HG02970 (cell line): ENCODE results near the gene NSMF.
"Not testable (repeated sequence)": the region's sequence is repeated elsewhere in the genome, so short reads cannot be mapped to it uniquely, and the experiment has no call there.

ENCODE experiments used
- ATAC-seq: cut with Tn5 transposase; IDR thresholded peaks from one replicate; pipeline ENCODE4 v1.9.1; 2021; ENCODE audit warnings: mild to moderate bottlenecking, moderate library complexity, moderate number of reproducible peaks; ENCODE audit not compliant: unreplicated experiment, low FRiP score

Gene NSMF

DNA sequence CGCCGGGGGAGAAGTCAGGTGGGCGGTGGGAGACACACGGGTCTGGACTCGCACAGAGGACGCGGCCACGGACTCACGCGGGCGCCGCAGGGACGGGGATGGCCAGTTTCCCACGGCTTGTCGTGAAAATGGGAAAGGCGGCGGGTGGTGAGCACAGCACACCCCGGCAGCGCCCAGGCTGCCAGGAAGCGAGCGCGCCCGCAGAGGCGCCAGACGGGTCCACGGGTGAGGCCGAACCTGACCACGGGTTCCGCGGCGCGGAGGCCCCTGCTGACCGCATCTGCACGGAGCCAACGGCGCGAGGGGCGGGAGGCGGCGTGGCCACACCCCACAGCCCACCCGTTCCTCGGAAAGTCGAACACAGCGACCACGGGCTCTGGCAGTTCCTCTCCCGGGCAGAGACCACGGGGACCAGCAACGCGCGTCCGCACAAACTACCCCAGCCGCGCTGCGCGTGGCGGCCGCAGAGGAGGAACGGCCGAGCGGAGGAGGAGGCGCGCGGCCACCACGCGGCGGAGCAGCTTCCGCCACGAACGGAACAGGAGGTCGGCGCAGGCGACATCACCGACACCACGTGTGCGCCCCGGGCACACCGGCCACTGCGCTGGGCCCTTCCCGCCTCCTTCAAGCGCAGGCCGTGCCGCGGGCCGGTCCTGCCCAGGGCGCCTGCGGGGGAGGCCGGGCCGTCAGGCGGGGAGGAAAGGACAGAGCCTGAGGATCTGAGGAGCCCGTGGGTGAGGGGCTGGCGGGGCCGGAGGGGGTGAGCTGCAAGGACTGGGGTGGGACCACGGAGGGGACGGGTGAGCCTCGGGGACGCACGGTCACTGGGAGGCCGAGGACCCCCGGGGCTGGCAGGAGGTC is 41.7 kb downstream of the NSMF start:
- no peak for ATAC-seq

DNA sequence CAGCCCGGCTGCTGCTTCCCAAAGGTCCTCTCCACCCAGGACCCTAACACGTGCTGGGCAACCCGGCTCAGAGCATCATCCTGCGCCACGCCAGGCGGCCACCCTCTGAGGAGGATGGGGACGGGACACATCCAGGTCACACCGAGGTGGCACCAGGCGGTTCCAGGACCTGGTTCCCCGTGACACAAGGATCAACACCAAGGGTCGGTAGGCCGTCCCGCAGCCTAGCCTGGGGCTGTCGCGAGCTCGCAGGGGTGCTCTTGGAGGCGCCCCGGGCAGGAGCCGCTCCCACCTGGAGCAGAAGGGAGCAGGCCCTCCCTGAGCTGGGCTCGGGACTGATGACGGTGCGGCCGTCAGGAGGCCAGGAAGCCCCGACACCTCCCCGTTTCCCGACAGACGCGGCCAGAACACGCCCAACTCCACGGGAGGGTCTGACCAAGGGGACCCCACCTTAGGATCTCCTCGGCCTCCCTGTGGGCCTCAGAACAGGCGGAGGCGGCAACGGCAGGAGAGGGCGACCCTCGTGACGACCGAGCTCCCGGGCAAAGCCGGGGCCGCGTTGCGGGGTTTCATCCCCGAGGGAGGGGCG is 42.5 kb downstream of the NSMF start:
- ATAC-seq = no peak

DNA sequence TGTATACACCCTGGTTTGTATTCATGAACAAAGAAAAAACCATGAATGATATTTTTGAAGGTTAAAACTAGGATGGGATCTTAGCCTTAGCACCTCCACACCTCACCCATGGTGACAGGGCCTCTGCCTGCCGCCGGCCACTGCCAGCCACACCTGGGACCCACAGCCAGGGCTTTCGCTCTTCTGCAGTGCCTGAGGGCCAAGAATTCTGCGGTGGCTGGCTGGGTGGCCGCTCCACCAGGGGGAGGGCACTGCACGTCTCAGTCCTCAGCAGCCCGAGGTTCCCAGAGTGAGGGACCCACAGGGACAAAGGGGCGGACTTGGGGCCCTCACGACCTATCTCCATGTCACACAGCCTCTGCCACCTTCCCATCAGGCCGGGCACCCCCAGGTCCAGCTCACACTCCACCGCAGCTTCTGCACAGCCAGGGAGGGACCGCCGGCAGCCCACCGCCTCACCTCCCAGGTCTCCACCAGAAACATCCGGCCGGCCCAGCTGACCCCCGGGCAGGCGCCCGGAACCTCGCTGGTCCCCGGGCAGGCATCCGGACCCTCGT is 43.0 kb downstream of the NSMF start:
- ATAC-seq = no peak

DNA sequence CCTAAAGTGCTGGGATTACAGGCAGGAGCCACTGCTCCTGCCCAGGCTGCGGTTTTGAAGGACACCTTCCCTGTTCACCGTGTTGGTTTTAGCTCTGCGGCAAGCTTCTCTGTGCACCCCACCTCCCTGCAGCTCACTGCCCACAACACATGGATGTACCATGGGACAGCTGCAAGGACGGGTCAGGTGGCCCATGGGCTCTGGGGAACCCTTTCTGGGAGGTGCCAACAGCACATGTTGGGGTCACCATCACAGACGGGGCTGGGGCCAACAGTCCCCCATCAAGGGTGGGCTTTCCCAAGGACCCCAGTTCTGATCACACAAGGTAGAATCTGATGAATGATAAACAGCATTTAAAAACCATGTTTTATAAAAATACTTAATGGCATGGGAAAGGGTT is 43.7 kb downstream of the NSMF start:
- ATAC-seq = no peak

DNA sequence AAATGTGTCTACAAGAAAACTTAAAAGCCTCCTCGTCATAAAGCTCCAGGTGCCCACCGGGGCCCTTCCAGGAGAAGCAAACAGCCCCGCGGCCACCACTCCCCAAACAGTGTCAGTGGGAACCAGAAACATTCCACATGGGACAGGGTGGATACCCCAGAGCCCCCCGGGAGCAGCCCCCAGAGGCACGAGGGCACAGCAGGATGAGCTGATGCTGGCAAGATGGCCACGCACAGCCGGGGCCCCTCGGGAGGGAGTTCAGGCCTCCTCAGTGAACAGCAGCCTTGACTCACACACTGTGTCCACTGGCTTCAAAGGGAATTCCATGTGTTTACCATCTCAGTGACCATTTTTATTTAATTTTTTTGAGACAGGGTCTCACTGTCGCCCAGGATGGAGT is 46.7 kb downstream of the NSMF start:
- no peak for ATAC-seq

DNA sequence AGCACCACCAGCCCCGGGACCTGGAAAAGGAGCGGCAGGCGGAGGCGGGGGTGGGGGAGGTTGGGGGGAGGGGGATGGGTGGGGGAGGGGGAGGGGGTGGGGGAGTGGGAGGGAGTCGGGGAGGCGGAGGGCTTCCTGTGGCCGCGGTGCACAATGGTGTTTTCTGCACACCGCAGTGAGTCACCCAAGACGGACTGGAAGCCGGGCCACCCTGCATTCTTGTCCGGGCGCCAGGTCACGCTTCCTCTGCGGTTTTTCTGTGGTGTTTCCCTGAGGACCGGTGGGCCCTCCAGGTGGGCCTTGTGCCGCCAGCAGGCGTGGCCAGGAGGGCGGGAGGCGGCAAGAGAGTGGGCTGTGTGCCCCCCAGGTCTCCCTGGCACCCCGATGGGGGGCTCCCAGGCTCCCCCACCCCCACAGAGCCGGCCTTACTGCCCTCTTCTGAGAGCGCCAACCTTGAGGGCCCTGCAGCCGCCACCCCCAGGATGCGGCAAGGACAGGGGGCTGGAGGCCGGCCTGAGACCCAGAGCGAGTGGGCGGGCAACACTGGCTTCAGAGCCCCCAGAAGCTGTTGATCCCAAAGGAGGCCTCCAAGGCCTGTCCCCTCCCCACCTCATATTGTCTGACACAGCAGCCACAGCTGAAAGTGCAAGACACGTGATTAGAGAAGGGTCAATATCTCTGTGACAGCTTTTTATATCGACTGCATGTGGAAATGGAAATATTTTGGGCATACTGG is 47.3 kb downstream of the NSMF start:
- no peak for ATAC-seq

DNA sequence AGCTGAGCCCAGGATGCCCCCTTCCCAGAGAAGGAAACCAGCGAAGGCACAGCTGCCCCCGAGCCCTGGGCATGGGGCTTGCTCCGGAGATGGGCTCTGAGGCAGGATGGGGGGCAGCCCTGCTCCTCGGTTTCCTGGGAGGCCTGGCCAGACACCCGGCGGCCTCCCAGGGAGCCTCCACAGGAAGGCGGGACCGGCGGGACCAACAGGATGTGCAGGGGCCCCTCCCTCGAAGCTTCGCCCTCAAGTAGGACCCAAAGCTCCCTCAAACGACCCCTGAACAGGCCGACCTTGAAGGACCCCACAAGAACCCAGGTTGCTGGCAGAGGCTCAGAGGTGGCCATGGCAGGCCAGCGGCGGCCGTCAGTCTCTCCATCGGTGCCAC is 47.9 kb downstream of the NSMF start:
- no peak for ATAC-seq

DNA sequence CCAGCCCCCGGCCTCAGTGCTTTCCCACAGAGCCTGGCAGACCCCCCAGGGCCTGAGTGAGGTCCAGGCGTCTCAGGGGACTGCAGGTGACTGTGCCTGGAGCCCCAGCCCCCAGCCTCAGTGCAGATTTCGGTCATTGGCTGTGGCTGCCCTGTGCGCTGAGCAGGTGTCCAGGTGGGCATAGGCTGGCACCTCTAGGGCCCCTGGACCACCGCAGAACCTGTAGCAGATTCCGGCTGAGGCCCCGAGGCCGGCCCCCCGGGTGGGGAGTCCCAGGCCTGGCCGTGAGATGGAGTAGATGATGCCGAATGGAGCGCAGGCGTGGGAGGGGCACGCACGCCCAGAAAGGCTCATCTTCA is 48.3 kb downstream of the NSMF start:
- ATAC-seq = no peak

DNA sequence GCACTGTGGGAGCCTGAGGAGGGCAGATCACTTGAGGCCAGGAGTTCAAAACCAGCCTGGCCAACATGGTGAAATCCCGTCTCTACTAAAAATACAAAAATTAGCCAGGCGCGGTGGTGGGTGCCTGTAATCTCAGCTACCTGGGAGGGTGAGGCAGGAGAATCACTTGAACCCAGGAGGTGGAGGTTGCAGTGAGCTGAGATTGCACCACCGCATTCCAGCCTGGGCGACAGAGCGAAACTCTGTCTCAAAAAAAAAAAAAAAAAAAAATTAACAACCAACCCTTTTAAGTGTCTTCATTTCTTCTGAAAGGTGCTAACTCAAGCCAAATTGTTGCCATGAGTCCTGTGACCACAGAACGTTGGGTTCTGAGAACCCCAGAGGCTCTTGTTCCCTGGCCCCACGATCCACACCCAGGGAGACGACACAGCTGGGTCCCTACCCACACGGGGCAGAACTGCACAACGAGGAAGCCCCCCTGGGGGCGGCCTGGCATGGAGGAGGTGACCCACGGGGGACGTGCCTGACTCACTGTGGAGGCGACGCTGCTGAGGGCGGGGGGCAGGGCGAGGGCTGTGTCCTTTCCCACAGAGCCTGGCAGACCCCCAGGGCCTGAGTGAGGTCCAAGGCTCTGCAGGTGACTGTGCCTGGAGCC is 48.8 kb downstream of the NSMF start:
- not testable (repeated sequence) for ATAC-seq

DNA sequence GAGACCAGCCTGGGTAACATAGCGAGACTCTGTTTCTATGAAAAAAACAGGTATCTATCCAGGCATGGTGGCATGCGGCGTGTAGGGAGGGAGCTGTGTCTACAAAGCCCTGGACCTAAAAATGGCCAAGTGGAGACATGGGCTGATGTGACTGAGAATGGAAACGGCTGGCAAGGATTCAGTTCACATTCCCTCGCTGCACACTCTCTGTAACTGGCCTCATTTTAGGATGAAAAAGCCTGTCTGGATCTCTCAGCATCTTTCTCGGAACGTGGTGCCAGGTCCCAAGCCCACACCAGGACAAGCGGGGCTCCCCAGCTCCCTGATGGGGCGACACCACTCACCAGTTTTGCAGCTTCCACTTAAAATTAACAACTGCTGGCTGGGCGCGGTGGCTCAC is 49.6 kb downstream of the NSMF start:
- ATAC-seq = no peak

DNA sequence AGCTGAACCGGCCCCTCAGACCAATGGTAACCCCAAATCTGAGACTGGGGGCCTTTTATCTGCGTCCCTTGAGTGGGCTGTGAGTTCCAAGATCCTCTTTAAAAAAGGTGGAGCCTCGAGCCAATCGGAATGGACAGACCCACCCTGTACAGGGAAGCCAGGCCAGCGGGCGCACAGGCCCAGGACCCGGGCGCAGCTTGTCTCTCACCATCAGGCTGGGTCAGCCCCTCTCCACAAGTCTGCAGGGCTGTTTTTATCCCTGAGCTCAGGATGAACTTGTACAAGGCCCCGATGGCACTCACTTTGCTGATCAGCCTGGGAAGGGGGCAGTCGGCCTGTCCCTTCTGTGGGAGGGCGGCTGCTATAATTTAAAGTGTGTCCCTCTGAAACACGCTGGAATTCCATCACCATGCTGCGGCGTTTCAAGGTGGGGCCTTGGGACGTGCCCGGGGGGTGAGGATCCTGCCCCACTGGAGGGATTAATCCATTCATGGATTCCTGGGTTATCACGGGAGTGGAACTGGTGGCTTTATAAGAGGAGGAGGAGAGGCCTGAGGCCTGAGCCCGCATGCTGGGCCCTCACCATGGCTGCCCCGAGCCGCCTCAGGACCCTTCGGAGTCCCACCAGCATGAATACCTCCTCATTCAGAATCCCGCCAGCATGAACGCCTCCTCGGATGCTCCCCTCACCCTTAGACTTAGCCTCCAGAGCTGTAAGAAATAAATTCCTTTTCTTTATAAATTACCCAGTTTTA is 50.3 kb downstream of the NSMF start:
- ATAC-seq = no peak

DNA sequence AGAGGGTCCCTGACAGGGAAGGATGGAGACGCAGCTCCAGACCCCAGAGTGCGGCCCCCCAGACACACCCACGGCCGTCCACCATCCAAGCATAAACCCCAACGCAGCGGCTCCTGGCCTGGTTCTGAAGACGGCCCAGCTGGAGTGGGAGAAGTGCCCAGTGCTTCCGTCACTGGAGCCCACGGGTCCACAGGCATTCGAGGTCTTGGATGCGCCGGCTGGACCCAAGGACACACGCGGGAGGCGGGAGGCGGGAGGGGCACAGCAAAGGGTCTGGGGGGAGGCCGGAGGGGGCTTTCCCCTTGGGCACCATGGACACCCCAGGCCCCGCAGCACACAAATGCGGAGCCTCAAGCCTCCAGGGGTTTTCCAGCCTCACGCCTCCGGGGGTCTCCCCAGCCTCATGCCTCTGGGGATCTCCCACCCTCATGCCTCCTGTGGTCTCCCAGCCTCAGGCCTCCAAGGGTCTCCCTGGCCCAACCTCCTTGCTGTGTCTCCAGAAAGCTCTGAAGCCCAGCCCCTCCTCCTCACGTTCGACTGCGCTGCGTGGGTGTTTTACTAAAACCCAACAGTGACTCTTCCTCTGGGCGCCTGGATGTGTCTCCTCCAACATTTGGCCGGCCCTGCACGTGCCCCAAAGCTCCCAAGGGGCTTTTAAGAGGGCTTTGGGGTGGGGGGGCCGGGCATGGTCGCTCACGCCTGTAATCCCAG is 51.4 kb downstream of the NSMF start:
- no peak for ATAC-seq

DNA sequence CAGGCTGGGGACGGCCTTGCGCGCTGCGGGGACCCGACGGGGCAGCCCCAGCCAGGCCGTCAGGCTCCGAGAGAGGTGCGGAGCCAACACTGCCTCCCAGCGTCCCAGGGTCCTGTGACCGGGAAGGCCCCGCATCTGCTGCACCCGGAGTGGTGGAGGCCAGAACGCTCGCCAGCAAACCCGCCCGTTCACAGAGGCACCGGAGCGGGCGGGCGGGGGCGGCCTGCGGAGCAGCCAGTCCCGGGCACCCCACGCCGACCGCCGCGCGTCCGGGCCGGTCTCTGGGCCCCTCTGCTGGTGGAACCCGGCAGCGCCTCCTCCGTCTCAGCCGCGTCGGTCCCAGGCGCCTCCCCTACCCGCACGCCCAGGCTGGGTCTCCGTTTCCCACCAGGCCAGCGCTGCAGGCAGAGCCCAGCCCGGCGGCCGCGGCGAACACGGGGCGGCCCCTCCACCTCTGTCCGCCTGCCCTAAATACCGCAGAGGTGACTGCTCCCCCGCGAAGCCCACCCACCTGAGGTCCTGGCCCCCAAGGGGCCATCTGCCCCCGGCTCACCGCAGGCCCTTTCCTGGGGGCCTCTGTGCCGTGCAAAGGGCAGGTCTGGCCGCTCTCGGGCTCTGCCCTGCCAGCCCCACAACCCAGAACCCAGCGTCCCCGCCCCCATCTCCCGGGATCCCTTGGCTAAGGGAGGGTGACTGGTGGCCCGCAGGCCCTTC is 52.1 kb downstream of the NSMF start:
- ATAC-seq = no peak

DNA sequence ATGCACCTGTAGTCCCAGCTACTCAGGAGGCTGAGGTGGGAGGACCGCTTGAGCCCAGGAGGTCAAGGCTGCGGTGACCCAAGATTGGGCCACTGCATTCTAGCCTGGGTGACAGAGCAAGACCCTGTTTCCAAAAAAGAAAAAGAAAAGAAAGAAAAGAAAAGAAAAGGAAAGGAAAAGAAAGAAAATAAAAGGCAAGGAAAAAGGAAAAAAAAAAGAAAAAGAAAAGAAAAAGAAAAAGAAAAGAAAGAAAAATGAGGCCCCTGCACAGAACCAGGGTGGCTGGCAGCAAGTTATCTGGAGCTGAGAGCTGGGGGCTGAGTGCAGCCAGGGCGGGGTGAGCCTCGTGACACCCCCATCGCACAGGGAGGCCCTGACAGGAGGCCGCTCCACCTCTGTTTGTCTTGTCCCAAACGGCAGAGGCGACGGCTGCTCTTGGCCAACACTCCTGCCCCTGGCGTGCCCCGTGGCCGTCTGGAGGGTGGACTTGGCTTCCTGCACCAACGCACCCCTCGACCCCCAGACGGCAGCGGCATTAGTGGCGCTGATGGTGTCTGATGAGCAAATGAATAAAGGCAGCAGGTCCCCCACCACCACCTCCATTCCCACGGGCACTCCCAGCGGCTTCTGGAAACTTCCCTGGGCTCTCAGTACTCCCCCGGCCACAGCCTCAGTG is 52.9 kb downstream of the NSMF start:
- no peak for ATAC-seq

DNA sequence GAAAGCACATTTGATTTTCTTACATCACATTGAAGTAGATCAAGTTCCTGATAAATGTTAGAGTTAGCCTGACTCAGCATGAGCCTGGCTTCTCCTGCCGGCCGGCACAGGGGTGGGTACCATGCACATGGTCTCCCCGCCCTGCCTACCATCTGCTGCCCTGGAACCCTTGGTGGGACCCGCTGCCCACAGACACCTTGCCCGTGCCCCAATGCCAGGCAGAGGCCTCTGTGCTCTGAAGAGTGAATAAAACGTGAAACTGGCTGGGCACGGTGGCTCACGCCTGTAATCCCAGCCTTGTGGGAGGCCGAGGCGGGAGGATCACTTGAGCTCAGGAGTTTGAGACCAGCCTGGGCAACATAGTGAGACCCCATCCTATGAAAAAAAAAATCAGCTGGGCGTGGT is 53.5 kb downstream of the NSMF start:
- ATAC-seq = no peak

DNA sequence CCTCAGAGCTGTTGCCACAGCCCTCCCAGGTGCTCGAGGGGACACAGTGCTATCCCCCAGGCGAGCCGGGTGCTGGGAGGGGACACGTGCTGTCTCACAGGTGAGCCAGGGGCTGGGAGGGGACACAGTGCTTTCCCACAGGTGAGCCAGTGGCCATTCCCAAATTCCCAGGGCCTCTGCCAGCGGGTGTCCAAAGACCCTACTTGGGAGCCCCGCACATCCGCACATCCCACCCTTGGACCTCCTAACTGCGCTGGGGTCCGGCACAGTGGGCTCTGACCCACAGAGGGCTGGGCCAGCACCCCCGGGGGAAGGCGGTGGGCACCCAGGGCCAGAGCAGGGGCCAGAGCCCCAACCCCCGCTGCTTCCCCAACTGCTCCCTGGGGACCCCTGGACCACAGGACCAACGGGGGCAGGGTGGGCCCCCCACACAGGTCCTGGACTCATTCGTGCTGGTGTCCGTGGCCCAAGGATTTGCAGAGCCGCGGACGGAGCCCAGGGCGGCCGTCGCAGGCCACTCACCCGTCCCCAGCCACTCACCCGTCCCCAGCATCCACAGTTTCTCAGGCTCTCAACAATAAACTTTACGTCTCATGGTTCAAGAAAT is 54.1 kb downstream of the NSMF start:
- no peak for ATAC-seq

DNA sequence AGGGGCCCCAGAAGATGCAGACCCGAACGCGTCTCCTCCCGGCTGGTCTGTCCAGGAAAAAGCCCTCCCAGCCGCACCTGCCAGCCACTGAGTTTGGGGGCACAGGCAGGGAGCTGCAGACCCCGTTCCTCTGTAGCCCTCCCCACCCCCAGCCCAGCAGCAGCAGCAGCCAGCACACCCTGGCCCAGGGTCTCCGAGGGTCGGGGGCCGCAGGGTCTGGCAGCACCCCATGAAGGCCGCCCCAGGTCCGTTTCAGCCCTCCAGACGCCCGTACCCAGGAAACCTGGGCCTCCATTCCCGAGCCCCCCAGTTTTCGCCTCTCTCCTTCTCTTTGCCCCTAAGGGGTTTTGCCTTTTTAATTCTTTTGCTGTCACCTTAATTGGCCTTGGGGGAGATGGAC is 55.9 kb downstream of the NSMF start:
- ATAC-seq = no peak

DNA sequence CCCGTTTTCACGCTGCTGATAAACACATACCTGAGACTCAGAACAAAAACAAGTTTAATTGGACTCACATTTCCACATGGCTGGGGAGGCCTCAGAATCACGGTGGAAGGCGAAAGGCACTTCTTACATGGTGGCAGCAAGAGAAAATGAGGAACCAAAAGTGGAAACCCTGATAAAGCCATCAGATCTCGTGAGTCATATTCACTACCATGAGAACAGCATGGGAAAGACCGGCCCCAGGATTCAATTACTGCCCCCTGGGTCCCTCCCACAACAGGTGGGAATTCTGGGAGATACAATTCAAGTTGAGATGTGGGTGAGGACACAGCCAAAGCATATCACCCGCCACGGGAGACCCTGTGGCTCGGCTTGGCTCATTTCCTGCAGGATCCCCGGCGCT is 56.4 kb downstream of the NSMF start:
- no peak for ATAC-seq
